Superior temporal gyrus (tissue), 1 donor: ENCODE measurements around the gene SCRN2.
A peak's percentile ranks its signal among the peaks of the same experiment; 100 is the strongest.

Experiments
- DNase-seq: peaks from one replicate; pipeline ENCODE4 v3.0.0-alpha.2; 2016; ENCODE audit errors: extremely low spot score

Gene SCRN2

DNA sequence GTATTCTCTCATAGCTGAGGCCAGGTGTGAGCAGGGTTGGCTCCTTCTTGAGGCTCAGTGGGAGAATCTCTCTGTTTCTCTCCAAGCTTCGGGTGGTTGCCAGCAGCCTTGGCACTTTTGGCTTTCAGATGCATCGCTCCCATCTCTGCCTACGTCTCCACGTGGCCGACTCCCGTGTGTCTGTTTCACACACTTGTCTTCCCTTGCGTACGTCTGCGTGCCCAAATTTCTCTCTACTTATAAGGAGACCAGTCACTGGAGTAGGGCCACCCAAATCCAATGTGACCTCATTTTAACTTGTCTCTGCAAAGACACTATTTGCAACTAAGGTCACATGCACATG, 34.2 kb downstream of the SCRN2 start:
- DNase-seq = peak; percentile 44

DNA sequence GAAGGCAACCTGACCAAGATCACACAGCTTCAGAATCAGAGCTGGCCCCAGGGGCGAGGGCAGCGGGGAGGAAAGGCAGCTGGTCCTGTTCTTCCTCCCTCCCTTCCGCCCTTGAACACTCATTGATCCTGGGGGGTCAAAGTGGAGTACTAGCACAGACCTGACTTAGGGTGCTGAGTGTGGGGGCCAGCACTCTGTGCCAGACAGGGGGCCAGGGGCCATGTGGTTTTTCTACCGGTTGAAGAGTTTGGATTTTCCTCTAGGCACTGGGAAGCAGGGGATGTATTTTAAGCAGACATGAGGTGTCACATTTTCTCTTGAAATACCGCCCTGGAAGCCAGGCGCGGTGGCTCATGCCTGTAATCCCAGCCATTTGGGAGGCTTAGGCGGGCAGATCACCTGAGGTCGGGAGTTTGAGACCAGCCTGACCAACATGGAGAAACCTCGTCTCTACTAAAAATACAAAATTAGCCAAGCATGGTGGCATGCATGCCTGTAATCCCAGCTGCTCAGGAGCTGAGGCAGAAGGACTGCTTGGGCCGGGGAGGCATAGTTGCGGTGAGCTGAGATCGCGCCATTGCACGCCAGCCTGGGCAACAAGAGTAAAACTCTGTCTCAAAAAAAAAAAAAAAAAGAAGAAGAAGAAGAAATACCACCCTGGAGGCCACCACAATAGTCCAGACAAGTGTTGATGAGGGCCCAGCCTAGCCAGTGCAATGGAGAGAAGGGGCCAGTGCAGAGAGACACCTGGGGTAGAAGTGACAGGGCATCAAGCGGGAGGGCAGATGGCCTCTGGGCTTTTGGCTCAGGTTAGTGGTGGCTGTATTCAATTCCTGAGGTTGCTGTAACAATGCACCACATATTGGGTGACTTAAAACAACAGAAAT, 34.8 kb downstream of the SCRN2 start:
- no peak for DNase-seq

DNA sequence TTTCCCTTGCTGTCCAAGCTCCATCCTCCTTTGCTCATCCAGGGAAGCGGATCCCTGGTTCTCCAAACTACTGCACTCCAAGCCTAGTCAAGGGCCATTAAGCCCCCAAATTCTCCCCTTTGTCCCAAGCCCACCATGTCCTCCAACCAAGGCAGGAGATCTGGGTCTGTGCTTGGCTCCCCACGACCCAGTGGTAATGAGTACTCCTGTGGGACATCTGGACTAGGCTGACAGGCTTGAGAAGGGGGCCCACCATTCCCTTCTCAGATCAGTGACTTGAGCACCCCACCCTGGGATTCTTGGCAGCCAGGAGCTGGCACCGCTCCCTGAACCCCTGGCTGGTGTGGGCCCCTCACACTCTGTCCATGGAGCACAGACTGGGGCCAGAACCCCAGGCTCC, 36.6 kb downstream of the SCRN2 start:
- no peak for DNase-seq

DNA sequence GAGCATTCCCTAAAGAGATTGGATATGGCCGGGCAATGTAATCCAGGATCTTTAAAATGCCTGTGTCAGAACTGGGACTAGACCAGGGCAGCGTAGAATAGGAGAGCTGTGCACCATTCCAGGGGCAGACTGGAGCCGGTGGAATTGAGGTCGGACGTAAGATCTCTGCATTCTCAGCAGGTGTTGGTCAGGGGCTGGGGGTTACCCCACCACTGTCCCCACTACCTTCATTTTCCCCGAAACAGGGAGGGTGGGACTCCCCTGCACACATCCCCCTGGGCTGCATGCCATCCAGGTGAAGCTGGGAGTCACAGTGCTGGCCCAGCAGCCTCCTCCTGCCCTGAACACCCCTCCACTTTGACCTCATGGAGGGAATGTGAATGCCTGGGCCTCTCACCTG, 37.3 kb downstream of the SCRN2 start:
- DNase-seq = no peak

DNA sequence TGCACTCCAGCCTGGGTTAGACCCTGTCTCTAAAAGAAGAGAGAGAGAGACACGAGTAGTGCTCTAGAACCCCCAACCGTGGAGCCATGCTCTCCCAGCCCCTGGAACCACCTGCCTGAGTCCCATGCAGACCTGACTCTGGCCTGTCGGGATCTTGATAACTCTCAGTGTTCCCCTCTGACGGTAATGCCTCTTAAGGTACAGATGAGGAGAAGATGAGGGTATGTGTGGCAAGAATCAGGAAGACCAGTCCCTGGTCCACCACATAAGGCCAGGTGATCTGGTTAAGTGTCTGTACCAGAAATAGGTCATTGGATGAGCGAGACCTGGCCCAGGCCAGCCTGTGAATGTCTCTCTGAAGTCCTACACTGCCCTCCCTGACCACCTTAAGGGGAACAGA, 37.9 kb downstream of the SCRN2 start:
- no peak for DNase-seq

DNA sequence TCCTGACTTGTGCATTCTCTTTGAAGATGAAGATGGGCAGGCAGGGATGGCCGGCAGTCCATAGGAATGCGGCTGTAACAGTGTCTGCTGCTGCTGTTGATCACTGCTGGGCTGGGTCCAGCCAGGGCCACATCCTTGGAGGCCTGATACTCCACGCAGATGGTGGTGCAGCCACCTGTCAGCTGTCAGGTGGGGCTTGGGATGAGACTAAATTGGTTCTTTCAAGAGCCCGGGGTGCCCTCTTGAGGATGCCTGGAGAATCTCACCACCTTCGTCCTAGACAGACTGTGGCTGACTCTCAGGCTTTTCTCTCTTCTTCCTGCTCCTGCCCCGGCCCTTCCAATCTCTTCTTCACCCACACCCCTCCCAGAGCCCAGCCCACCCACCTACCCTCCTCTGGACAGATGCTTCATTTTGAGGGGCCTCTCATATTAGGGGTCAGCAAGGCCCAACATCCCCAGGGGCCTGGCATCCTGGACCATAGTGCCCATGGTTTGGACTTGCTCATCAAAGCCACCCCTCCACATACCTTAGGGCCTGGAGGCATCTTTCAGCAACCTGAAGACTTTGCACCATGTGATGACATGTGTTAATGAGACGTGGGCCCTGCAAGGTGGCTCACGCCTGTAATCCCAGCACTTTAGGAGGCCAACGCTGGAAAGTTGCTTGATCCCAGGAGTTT, 38.6 kb downstream of the SCRN2 start:
- peak; percentile 54 for DNase-seq

DNA sequence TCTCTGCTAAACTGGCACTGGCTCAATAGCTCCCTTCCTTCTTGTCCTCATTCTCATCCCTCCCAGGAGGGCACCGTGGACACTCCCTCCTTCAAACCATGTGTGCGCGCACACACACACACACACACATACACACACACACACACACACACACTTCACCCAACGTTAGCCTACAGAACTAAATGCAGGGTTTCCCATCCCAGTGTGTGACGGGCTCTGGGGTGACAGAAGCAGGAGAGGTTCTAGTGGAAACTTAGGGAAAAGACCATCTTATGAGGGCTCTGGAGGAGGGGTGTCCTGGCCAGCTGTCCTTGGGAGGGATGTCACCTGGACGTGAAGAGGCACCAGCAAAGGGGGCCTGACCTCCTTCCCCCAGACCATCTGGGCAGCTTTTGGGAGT, 39.2 kb downstream of the SCRN2 start:
- DNase-seq = no peak

DNA sequence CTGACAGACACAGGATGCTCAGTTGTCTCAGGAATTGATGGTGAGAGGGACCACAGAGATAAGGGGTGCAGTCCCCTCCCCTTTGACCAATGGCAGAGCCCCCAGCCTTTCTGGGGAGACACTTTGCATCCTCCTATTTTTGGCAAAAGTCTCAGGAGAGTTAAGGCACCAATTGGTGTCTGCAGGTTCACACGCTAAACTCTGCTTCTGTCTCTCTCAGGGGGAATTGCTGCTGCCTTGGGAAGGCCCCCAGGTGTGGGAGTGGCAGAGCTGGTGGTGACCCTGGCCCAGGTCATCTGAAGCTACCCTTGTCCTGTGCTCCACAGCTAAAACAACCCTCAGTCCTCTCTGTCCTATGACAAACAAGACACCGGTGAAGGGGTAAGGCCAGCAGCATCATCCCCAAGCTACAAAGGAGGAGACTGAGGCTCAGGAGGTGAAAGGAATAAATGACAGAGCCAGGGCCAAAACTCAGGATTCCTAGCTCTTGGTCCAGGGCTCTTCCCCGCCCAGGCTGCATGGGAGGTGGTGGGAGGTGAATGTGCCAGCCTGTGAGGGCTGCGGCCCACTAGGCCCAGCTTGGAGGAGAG, 39.8 kb downstream of the SCRN2 start:
- no peak for DNase-seq

DNA sequence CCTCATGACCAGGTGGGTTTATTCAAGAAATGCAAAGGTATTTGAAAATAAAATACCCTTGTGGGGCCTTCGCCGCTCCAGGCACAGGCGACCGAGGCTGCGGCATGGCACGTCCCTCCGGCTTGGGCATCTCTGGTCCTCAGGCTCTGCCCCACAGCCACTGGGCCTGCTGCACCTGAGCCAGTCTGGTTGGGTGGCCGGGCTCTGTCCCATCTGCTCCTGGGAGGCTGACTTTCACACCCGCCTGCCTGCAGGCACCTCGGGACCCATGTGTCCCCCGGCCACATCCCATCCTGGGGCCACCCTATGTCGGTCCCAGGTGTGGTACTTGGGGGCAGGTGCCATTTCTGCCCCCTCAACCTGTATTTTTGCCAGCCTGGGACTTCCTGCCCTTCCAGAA, 40.4 kb downstream of the SCRN2 start:
- DNase-seq = no peak

DNA sequence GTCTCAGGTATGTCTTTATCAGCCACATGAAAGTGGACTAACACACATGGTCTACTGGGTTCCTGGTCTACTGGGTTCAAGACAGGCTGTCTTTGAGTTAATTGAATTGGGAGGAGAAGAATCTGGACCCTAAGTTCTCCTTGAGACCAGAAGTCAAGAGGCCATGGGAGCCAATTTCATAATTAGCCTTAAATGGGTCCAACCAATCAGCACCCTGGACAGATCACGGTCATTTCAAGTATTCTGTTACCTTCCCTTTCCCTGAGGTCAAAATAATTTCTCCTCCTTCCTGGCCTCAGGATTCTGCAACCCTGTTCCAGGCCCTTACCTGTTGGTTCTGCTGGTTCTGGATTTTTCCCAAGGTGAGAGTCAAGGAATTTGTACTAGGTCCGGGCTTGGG, 43.3 kb downstream of the SCRN2 start:
- no peak for DNase-seq

DNA sequence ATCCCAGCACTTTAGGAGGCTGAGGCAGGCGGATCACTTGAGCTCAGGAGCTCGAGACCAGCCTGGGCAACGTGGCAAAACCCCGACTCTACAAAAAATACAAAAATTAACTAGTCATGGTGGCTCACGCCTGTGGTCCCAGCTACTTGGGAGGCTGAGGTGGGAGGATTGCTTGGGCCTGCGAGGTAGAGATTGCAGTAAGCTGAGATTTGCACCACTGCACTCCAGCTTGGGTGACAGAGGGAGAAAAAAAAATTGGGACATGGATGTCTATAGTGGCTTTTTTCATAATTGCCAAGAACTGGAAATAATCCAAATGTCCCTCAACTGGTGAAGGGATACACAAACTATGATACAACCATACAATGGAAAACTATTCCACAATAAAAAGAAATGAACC, 48.1 kb downstream of the SCRN2 start:
- DNase-seq = no peak

DNA sequence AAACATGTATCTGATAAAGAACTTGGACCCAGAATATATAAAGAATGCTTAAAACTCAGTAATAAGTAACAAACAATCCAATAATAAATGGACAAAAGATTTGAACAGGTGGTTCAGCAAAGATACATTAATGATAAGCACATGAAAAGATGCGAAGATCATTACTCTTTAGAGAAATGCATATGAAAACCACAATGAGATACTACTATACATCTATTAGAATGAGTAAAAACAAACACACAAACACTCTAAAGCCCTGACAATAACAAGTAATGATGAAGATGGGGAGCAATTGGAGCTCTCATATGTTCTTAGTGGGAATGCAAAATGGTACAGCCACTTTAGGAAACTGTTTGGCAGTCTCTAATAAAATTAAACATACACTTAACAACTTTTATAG, 48.6 kb downstream of the SCRN2 start:
- DNase-seq = no peak

DNA sequence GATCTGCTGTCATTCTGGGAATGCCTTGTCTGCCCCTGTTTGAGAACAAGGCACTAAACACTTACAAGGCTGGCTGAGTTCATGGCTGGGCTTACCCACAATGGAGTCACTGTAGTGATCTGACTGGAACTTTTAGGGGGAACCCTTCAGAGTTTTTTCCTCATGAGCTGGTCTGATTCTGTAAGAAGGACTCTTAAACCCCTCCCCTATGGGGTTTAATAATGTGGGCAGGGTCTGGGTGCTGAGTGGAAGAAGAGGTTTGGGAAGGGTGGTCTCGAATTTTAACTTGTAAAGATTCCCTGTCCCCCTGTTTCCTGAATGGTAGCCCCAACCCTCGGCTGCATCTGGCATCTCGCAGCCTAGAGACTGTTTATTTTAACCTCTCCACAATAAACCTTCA, 50.0 kb downstream of the SCRN2 start:
- no peak for DNase-seq

DNA sequence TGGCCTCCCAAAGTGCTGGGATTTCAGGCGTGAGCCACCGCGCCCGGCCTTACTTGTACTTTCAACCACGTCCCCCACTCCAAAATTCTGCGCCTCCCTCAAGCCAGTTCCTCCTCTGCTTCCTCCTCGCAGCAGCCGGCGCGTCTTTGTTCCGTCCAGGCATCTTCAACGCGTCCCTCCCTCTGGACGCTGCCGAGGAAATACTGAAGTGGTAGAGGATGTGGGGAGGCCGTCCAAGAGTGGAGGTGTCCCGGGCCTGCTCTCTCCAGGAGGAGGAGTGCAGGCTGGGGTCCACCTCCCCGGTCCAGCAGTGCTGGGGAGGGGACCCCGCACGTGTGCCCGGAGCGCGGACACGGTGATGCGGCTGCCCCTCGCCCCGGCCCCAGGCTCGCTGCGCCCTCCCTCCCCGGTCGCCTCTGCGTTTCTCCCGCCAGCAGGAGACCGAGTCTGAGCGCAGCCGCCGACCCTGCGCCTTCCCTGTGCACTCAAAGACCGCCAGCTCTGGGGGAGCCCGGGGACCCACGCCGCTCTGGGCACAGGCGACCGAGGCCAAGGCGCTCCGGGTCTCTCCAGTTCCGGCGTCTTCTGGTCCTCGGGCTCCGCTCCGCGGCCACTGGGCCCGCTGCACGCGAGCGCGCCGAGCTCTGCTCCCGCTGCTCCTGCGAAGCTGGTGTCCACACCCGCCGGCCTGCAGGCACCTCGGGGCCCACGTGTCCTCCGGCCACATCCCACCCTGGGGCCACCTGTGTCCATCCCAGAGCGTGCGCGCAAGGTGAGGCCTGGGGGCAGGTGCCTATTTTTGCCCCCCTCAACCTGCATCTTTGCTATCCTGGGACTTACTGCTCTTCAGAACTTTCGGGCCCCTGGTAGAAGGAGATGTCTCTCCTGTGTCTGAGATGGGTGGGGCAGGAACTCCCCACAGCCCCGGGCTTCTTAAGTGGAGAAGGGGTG, 51.2 kb downstream of the SCRN2 start:
- peak; percentile 36 for DNase-seq
